ENCODE measurements around the gene PPA2. TPM values are rescaled to one million over a fixed set of nuclear protein-coding genes. Genes with fewer than 3 reads are reported as not detected.
"Not testable (repeated sequence)": the region's sequence is repeated elsewhere in the genome, so short reads cannot be mapped to it uniquely, and the experiment has no call there.

The PPA2 gene
- total and polyA plus RNA-seq, 8 donors: 75.3 to 102 (median 86.6) TPM

DNA sequence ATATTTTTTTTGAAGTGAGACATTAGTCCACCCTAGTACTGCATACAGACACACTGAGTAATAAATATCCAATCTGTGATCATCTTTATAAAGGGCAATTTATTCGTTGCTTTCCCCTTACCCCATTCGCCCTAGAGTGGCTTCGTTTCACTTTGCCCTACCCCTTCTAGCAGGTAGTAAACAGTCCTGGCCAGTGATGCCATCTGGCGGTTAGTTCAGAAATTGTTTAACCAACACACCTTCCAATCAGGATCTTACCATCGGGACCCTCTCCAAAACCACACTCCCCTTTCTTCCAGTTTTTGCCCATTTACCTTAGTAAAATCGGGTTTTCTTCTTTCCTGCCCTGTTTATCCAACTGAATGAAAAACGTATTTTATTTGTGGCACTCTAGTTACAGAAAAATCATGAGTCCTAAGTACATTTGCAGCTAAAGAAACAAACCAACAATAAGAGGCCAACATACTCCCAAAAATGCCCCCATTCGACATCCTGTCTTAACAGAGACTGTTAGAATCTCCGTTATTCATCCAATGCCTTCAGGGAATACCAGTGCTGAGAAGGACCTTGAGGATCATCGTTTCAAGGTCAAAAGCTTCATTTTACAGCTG is 2.2 kb downstream of the PPA2 start:
- Histone ChIP-seq H3K27me3 (no peaks in the 10 kb centered on the region), H3K4me1 (peaks cover 13 to 48% of the 10 kb centered on the region in 2 donors), H3K27ac (peak overlapping the region; percentile 4 to 68), H3K4me3 (peak overlapping the region in 1 of 2 donors; percentile 83), H3K36me3 (peaks cover 0 to 1% of the 10 kb centered on the region in 2 donors), H3K9me3 (no peaks in the 10 kb centered on the region)
- DNase-seq: peak in 3 of 4 donors; percentile 66 to 85 (median 70)
- TF ChIP-seq, protein P1, sequence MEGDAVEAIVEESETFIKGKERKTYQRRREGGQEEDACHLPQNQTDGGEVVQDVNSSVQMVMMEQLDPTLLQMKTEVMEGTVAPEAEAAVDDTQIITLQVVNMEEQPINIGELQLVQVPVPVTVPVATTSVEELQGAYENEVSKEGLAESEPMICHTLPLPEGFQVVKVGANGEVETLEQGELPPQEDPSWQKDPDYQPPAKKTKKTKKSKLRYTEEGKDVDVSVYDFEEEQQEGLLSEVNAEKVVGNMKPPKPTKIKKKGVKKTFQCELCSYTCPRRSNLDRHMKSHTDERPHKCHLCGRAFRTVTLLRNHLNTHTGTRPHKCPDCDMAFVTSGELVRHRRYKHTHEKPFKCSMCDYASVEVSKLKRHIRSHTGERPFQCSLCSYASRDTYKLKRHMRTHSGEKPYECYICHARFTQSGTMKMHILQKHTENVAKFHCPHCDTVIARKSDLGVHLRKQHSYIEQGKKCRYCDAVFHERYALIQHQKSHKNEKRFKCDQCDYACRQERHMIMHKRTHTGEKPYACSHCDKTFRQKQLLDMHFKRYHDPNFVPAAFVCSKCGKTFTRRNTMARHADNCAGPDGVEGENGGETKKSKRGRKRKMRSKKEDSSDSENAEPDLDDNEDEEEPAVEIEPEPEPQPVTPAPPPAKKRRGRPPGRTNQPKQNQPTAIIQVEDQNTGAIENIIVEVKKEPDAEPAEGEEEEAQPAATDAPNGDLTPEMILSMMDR (IDR thresholded peaks at IDR 0.05): peak; percentile 64 to 70
- peak; percentile 57 for ATAC-seq
- intact Hi-C loops (cut with DNase I): no loop called here

DNA sequence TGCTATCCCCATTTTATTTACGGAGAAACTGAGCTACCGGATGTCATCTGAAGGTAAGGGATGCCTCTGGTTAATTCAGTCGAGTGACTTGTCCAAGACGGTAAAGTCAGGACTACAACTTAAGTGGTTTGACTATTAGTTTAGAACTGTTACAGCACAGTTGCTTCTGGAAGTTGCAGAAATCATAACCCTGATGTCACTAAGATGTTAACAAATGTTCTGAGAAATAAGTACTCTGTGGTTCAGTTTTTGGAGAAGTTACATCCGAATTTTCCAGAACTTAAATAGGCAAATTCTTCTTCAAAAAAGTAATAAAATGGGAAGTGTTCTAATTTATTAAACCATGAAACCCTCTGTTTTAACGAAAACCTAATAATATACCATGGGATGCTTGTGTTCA is 3.1 kb downstream of the PPA2 start:
- no peak for ATAC-seq
- H3K9me3 ChIP-seq: no peaks in the 10 kb centered on the region
- no peak overlapping the region for H3K4me3 ChIP-seq
- H3K4me1 ChIP-seq: peaks cover 13 to 48% of the 10 kb centered on the region in 2 donors
- H3K27ac ChIP-seq: peak overlapping the region in 1 of 2 donors; percentile 68
- DNase-seq: no peak
- H3K27me3 ChIP-seq: no peaks in the 10 kb centered on the region
- intact Hi-C loops (cut with DNase I): no loop called here
- TF ChIP-seq, protein P1 (IDR thresholded peaks at IDR 0.05): no peak
- H3K36me3 ChIP-seq: peaks cover 0 to 5% of the 10 kb centered on the region in 2 donors

DNA sequence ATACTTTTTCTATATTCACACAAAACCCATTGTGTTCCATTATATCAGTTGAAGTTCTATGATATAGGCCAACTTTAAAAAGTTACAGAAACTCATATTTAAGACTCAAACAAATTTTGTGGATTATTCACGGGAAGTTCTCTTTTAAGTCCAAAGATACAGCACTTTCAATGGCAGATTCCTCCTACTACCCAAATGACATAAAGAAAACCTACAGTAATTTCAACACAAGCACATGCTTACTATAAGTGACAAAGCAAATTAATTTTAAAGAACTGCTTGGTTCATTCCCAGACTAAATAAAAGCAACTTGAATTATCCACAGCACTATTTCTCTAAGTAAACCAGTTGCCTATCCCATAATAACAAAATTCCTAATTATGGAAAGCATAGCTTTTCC is 4.1 kb downstream of the PPA2 start:
- no peak overlapping the region for H3K4me3 ChIP-seq
- no peak for ATAC-seq
- TF ChIP-seq, protein P1 (IDR thresholded peaks at IDR 0.05): no peak
- H3K9me3 ChIP-seq: no peaks in the 10 kb centered on the region
- intact Hi-C loops (cut with DNase I): loop anchor here in 1 of 2 donors (5.0 kb wide), 1 partner anchor 327 kb away; no protein-coding TSS in a partner anchor
- H3K4me1 ChIP-seq: peaks cover 13 to 48% of the 10 kb centered on the region in 2 donors
- peak overlapping the region in 1 of 2 donors; percentile 68 for H3K27ac ChIP-seq
- peaks cover 0 to 5% of the 10 kb centered on the region in 2 donors for H3K36me3 ChIP-seq
- DNase-seq: no peak
- H3K27me3 ChIP-seq: no peaks in the 10 kb centered on the region

DNA sequence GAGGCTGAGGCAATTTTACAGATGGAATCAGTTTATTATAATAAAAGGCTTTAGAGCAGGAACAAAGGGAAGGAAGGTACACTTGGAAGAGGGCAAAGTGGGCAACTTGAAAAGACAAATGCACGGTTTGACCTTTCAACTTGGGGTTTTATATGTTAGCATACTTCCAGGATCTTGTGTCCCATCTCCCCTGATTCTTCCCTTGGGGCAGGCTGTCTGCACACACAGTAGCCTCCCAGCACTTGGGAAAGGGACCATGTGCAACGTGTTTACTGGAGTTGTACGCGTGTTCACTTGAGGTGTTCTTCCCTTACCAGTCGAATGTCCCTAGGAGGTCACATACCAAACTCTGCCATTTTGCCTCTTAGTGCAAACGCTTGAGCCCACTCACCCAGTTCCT is 7.3 kb downstream of the PPA2 start:
- DNase-seq: no peak
- Histone ChIP-seq H3K27me3 (no peaks in the 10 kb centered on the region), H3K4me3 (no peak overlapping the region), H3K9me3 (no peaks in the 10 kb centered on the region), H3K4me1 (peaks cover under 1 to 36% of the 10 kb centered on the region in 2 donors), H3K36me3 (peaks cover 0 to 10% of the 10 kb centered on the region in 2 donors), H3K27ac (no peak overlapping the region)
- ATAC-seq: no peak
- TF ChIP-seq, protein P1 (IDR thresholded peaks at IDR 0.05): no peak
- intact Hi-C loops (cut with DNase I): loop anchor here in 1 of 2 donors (5.0 kb wide), 1 partner anchor 324 kb away; no protein-coding TSS in a partner anchor

DNA sequence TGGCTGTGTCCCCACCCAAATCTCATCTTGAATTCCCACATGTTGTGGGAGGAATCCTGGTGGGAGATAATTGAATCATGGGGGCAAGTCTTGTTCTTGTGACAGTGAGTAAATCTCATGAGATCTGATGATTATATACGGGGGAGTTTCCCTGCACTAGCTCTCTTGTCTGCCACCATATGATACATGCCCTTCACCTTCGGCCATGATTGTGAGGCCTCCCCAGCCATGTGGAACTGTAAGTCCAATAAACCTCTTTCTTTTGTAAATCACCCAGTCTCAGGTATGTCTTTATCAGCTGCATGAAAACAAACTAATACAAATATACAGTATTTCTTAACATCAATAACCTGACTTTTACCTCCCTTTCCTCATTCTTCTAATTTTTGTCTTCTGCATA is 9.3 kb downstream of the PPA2 start:
- H3K27ac ChIP-seq; ATAC-seq; H3K4me3 ChIP-seq; H3K9me3 ChIP-seq; intact Hi-C loops (cut with DNase I); DNase-seq; H3K27me3 ChIP-seq; H3K36me3 ChIP-seq: not testable (repeated sequence)
- peaks cover 0 to 27% of the 10 kb centered on the region in 2 donors for H3K4me1 ChIP-seq
